ENCODE results near the gene ENG. TPM values are rescaled to one million over a fixed set of nuclear protein-coding genes. Genes with fewer than 3 reads are reported as not detected.
A peak's percentile ranks its signal among the peaks of the same experiment; 100 is the strongest.
"Not testable (repeated sequence)": the region's sequence is repeated elsewhere in the genome, so short reads cannot be mapped to it uniquely, and the experiment has no call there.

The ENG gene
- 47.5 and 48.3 TPM in 2 replicates for total RNA-seq (2014; rRNA removed)
- polyA plus RNA-seq (2012): 83.5 TPM

DNA sequence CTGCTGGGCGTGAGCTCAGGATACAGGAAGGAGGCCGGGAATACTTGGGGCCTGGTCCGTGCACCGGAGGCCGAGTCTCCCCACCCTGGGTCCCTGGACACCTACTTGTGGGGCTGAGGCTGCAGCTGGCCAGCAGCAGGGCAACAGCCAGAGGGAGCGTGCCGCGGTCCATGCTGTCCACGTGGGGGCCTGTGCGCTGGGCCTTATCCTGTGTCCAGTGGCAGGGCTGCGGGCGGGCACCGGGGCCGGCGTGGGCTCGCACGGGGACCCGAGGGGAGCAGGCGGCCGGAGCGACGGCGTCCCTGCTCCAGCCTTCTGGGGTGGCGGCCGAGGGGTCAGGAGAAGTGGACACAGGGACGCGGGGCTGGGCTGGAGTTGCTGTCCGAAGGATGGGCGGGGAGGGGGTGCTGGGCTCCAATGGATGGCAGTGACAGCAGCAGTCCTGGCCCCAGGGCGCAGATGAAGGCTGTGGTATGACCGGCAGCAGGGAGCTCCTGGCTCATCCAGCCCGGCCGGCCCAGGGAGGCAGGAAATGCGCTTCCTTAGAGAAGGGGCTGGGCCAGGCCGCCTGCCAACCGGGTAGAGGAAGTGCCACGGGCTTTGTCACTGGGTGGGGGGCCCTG is at the start of gene ENG:
TSS of gene ENG (minus strand) at position 475 of the 623 bp plus-strand sequence. CDS start at position 172, 303 bp downstream.
- peak; percentile 68 for DNase-seq (ENCODE audit: low read depth)

DNA sequence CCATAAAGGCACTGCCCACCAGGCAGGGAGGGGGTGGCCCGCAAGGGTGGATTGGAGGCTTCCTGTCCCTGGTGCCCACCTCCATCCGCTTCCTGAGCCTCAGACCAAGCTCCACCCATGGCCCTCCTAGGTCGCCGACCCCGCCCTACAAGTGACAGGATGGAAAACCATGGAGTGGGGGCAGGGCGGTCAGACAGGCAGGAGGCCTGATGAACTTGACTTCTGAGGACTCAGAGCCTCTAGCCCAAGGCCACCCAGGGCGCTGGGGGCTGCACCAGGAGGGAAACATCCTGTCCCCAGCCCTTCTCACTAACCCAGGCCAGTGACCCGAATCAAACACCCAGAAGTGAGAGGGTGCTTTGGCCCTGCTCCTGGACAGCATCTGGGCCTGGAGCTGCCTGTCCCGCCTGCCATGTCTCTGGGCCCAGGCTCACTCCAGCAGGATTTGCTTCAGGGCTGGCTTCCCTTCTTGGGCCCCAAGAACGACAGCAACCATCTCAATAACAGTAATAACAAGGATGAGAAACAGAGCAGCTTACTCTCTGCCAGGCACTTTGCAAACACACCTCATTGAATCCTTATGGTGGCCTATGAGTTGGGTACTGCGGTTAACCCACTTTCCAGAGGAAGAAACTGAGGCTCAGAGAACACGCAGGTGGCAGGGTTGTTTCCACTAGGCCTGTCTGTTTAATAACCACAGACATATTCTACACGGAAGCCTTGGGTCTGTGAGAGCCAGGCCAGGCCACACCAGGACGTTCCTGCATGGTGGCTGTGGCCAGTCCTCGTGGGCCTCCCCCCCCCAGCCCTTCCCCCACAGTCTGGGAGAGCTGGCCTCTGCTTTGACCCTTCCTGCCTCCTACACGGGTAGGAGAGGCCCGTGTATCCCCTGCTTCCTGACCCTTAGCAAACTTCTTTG is 49.4 kb upstream of the ENG start:
- no peak for DNase-seq (ENCODE audit: low read depth)

DNA sequence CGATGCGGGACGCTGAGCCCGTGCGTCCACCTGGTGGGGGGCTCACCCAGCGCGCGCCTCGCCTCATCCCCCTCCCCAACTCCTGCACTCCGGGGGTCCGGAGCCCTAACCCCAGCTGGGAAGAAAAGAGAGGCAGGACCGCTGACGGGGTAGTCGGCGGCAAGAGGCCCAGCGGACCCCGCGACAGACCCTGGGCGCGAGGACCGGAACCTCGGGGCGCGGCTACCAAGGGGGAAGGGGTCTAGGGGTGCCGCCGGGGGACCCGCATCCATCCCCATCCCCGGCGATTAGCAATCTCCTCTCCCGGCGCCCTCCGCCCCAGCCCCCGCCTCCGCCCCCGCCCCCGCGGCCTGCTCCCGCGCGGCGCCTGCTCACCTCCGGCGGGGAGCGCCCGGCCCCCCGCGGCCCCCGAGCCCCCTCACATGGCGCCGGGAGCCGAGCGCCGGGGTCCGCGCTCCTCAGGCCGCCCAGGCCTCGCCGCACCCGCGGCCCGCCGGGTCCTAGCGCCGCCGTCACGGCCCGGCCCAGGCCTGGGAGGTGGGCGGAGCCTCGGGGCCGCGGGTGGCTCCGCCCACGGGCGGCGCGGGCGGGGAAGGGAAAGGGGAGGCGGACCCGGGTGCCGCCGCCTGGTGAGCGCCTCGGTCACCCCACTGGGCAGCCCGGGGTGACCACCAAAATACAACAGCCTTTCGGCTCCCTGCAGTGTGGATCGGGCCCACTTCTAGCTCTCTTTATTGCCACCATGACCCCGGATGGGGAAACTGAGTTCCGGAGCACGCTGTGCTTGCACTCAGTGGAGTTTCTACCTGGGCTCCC is 44.9 kb upstream of the ENG start, which contains the start of gene ST6GALNAC6:
TSS of gene ST6GALNAC6 (minus strand) at position 476 of the 816 bp plus-strand sequence. CDS start 1,622 bp downstream, outside the sequence.
- DNase-seq (ENCODE audit: low read depth): peak; percentile 72

- DNase-seq (ENCODE audit: low read depth): peak; percentile 94
Measured at GRCh38 chr9:127898433-127899127, 44.1 kb upstream of the ENG start.

DNA sequence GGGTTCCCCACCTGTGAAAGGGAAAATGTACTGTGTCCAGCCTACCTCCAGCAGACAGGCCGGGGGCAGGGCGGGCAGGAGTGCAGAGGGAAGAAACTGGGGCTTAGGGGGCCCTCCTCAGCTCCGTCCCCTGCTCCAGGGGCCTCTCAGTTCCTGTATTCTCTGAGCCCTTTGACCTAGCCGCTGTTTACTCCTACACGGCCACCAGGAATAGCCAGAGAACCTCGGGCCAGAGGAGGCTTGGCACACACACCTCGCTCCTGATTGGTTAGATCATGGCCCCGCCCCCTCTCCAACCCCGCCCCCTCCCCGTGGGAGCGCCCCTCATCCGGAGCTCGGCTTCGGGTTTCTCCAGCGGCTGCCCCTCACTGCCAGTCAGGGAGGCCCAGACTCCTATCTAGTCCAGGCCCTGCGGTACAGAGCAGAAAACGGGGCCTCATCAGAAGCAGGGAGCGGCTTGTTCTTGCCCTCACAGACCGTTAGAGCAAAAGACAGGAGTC is 42.8 kb upstream of the ENG start:
- peak; percentile 54 for DNase-seq (ENCODE audit: low read depth)

GRCh38 chr9:127896395-127897192 is 42.1 kb upstream of the ENG start:
- no peak for DNase-seq (ENCODE audit: low read depth)

- no peak for DNase-seq (ENCODE audit: low read depth)
Measured at GRCh38 chr9:127895811-127896210, 41.4 kb upstream of the ENG start.

DNA sequence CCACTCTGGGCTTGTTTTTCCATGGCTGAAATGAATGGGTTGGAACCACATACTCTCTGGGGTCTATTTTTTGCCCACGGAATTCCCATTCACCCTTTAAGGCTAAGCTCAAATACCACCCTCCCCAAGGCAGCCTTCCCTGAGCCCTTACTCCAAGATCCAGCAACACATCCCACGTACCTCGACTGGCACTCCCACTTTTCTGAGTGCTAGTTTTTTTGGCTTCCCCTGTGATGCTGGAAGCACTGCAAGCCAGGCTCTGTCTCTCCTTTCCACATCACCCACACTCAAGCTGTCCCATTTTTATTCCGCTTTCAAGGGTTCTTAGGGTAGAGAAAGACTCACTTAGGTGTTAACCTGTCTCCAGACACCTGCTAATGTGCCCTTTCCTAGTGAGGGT is 38.9 kb upstream of the ENG start:
- DNase-seq (ENCODE audit: low read depth): no peak

DNA sequence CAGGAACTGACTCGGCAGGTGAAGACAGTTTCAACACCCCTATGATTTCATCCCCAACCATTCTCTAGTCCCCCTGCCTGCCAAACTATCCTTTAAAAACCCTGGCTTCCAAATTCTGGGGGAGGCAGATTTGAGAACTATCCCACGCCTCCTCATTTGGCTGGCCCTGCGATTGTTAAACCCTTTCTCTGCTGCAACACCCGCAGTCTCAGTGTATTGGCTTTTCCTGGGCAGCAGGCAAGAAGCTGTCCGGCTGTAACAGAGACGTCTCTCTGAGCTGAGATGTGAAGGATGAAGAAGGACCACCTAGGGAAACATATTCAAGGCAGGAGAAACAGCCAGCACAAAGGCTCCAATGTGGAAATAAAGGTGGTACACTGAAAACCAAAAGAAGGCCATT is 38.4 kb upstream of the ENG start:
- DNase-seq (ENCODE audit: low read depth): no peak

DNA sequence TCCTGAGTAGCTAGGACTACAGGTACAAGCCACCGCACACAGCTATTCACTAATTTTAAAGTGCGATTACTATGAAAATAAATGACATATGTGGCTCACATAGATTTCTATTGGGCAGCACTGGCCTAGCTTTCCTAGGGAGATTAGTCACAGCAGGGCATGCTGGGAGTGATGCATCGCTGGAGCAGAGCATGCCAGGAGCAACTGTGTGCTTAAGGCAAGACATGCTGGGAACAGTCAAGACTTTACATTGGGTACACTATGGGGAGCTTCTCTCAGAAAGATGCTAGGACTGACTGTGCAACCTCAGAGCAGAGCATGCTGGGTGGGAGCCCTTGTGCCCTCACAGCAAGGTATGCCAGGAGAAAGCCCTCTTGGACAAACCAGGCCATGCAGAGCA is 35.6 kb upstream of the ENG start:
- no peak for DNase-seq (ENCODE audit: low read depth)

- DNase-seq (ENCODE audit: low read depth): no peak
Measured at GRCh38 chr9:127887792-127888191, 33.3 kb upstream of the ENG start.

DNA sequence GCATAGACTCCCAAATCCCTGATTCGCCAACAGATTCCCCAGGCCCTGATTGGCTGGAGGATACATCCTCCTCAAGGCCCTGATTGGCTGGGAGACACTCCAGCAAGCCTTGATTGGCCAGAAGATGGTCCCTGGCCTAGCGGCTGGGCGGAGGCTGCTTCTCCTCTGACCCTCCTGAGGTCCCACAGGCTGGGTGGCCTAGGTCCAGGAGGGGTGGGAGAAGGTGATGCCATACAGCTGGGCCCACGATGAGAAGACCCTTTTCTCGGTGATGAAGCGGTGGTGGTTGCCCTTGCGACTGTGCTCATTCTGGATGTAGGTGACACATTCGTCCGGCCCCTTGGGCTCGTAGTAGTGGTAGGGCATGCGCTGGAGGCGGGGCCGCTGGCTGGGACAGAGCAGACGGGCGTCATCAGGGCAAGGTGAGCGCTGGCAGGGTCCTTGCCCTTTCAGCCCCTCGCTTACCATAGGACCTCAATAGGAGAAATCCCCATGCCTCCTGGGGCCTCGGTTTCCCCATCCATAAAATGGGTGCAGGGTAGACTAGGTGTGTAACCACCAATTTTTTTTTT is 32.0 kb upstream of the ENG start:
- DNase-seq (ENCODE audit: low read depth): no peak

DNA sequence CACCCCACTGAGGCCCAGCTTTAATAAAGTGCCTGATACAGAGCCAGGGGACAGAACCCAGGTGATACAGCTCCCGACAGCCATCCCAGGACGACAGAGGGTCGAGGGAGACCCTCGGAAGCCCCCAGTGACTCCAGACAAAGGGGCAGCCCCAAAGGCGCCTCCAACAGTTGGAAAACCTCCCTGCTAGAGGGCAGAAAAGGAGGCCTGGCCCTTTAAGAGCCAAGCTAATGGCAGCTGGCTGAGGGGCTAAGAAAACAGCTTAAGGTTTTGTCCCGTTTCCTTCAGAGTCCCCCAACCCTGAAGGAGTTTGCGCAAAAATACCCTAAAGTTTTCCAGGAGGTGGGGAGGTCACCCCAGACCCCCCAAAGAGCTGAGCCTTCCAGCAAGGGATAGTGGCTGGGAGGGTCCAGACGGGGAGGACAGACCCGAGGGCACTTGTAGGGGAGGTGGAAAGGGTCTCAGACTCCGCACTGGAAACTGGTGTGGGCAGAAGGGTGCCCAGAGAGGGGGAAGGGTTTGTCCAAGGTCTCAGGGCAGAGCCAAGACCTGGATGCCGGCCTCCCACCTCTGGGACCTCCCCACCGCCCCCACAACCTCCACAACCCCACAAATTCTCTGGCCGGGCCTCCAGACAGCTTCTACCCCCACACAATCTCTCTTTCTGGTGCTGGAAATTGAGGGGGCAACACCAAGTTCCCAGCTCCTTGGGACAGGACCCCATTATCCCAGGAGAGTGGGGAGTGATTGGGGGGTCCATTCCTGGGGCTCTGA is 31.2 kb upstream of the ENG start:
- DNase-seq (ENCODE audit: low read depth): no peak

- no peak for DNase-seq (ENCODE audit: low read depth)
Measured at GRCh38 chr9:127884976-127885490, 30.6 kb upstream of the ENG start.

DNA sequence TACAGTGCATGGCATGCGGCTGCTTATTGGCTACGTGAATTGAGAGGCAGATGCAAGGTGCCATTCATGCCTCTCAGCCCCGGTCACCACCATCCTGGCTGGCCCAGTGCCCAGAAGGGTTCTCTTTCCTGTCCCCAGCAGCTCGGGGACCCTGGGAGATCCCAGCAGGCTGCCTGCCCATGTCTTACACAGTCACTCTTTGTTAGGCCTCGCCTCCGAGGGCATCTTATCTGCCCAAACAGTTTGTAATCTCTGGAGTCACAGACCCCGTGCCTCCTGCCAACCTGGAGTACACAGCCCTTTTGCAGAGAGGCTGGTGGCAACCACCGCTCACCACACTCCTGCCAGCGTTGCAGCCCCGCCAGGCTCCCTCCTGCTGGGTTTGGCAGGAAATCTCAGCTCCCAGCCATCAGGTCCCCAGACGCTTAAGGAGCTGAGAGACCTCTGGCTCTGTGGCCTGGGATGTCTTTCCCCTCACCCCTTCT is 30.0 kb upstream of the ENG start:
- no peak for DNase-seq (ENCODE audit: low read depth)

GRCh38 chr9:127883959-127884358 is 29.5 kb upstream of the ENG start:
- DNase-seq (ENCODE audit: low read depth): no peak

DNA sequence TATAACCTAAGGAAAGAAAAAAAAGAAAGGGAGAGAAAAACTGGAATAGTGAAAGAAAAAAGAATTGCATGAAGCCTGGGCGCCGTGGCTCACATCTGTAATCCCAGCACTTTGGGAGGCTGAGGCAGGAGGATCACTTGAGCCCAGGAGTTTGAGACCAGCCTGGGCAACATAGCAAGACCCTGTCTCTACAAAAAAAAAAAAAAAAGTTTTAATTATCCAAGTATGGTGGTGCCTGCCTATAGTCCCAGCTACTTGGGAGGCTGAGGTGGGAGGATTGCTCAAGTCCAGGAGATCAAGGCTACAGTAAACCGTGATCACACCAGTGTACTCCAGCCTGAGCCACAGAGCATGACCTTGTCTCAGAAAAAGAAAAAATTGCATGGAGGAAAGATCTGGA is 27.3 kb upstream of the ENG start:
- not testable (repeated sequence) for DNase-seq (ENCODE audit: low read depth)

DNA sequence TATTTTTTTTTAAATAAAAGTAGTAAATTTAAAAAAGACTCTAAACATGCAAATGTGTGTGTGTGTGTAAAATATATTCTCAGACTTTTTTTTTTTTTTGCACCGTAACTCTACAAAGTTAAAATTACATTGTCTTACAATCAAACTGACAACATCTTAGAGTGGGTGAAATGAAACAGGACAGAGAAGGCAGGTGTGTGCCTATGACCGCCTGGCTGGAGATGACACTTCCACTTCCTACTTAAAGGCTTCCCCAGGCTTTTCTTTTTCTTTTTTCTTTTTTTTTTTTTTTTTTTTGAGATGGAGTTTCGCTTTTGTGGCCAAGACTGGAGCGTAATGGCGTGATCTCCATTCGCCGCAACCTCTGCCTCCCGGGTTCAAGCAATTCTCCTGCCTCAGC is 25.7 kb upstream of the ENG start:
- no peak for DNase-seq (ENCODE audit: low read depth)

All from LHCN-M2 (cell line).